ENCODE results near the gene CBL. TPM values are rescaled to one million over a fixed set of nuclear protein-coding genes. Genes with fewer than 3 reads are reported as not detected.

Gene CBL
- total RNA-seq, 2 experiments from 2014 or later: 19.2 to 59.1 TPM

DNA sequence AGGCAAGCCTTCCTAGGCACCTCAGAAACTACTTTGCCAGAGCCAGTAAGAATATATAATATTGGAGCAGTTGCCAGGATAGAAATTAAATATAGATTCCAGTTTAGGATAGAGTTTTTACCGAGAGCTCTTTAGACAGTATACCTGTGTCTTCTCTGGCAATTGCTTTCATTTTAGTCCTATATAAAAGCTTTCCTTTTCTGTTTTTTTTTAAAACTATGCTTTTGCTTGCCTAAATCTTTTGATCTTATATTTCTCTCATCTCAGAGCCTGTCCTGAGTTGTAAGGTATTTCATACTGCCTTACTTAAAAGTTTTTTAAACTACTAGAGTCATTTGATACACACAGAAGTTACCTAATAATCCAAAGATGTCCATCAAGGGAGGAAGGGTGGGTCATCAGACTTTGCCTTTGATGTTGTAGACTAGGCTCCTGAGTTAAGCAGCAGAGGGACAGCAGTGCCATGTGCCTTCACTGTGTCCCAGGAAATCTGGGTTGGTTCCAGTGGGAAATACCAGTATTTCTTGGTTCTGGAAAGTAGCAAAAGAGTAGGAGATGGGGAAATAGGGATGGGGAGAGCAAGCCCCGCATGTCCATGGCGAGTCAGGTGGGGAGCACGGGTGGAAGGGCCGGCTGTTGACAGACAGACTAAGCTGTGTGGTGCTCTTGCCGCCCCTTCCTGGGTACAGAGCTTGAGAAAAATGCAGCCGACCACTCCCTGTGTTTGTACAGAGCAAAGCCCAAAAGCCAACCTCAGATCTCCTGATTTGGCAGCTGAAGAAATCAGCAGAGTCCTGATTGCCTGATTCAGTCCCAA, 99.6 kb downstream of the CBL start:
- CTCF ChIA-PET (ENCODE audit: unreplicated experiment): no interaction called here
- BruUV-seq (replicated peaks): no TSS peak

DNA sequence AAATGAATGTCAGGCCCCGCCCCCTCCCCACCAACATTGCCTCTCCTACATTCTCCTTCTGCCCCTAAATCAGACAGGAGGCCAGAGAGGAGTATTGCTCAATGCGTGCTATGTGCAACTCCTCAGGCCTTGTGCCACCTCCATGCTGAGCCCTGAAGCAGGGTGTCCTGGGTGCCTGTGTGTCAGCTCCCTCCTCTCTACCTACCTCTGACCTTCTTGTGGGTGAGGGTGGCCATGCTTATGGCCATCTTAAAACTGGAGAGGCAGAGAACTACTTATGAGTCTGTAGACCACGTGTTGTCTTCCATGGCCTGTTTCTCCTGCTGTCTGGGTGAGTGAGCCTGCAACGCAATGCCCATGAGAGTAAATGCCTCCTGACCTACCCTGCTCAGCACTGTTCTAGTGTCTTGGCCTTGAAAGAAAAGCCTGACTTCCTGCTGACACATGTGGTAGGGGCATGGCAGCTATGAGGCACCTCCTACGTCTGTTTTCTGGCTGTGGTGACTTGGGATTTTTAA, 100.3 kb downstream of the CBL start:
- no TSS peak for BruUV-seq (replicated peaks)
- no peak overlapping the region for H3K4me3 ChIP-seq (ENCODE audit: low read depth, low read length, poor library complexity, severe bottlenecking)
- no peaks in the 10 kb centered on the region for H3K9me2 ChIP-seq (ENCODE audit: insufficient read depth, low read length)
- no peaks in the 10 kb centered on the region for H4K20me1 ChIP-seq (ENCODE audit: insufficient read depth, low read length)
- no peak for TF ChIP-seq EZH2phosphoT487 (IDR thresholded peaks at IDR 0.05; ENCODE audit: borderline replicate concordance, low read depth, low read length)
- TF ChIP-seq, protein P1, sequence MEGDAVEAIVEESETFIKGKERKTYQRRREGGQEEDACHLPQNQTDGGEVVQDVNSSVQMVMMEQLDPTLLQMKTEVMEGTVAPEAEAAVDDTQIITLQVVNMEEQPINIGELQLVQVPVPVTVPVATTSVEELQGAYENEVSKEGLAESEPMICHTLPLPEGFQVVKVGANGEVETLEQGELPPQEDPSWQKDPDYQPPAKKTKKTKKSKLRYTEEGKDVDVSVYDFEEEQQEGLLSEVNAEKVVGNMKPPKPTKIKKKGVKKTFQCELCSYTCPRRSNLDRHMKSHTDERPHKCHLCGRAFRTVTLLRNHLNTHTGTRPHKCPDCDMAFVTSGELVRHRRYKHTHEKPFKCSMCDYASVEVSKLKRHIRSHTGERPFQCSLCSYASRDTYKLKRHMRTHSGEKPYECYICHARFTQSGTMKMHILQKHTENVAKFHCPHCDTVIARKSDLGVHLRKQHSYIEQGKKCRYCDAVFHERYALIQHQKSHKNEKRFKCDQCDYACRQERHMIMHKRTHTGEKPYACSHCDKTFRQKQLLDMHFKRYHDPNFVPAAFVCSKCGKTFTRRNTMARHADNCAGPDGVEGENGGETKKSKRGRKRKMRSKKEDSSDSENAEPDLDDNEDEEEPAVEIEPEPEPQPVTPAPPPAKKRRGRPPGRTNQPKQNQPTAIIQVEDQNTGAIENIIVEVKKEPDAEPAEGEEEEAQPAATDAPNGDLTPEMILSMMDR (conservative IDR thresholded peaks at IDR 0.05; ENCODE audit: low read length): no peak
- ChIA-PET CTCF (ENCODE audit: unreplicated experiment) (no interaction called here), POLR2A (interaction anchor here (0.6 to 0.7 kb wide), 2 partner anchors 91 to 172 kb away, joined by 3 to 5 read pairs; no protein-coding TSS in a partner anchor)
- H3K79me2 ChIP-seq (ENCODE audit: insufficient read depth, low read depth, low read length): no peaks in the 10 kb centered on the region
- no peak for DNase-seq (ENCODE audit: low spot score)
- H3K4me1 ChIP-seq (ENCODE audit: insufficient read depth, low read length, poor library complexity, severe bottlenecking): no peaks in the 10 kb centered on the region
- H2AFZ ChIP-seq (ENCODE audit: low read length): no peak overlapping the region
- intact Hi-C loops (cut with micrococcal nuclease; ENCODE audit: unreplicated experiment): no loop called here
- H3K27ac ChIP-seq (ENCODE audit: low read depth, low read length, poor library complexity, severe bottlenecking): no peak overlapping the region
- H3K4me2 ChIP-seq (ENCODE audit: low read length): no peak overlapping the region
- H3K9me3 ChIP-seq (ENCODE audit: low read length): no peaks in the 10 kb centered on the region
- H3K36me3 ChIP-seq (ENCODE audit: insufficient read depth, low read length): peaks cover 39% of the 10 kb centered on the region

More for the DNA sequence above, 99.6 kb downstream of the CBL start:
- Histone ChIP-seq H3K4me3 (ENCODE audit: low read depth, low read length, poor library complexity, severe bottlenecking) (no peak overlapping the region), H3K36me3 (ENCODE audit: insufficient read depth, low read length) (peaks cover 45% of the 10 kb centered on the region), H3K79me2 (ENCODE audit: insufficient read depth, low read depth, low read length) (no peaks in the 10 kb centered on the region), H3K27ac (ENCODE audit: low read depth, low read length, poor library complexity, severe bottlenecking) (no peak overlapping the region), H4K20me1 (ENCODE audit: insufficient read depth, low read length) (no peaks in the 10 kb centered on the region), H3K4me1 (ENCODE audit: insufficient read depth, low read length, poor library complexity, severe bottlenecking) (no peaks in the 10 kb centered on the region), H3K9me3 (ENCODE audit: low read length) (no peaks in the 10 kb centered on the region), H3K4me2 (ENCODE audit: low read length) (no peak overlapping the region), H3K9me2 (ENCODE audit: insufficient read depth, low read length) (no peaks in the 10 kb centered on the region), H2AFZ (ENCODE audit: low read length) (no peak overlapping the region)
- intact Hi-C loops (cut with micrococcal nuclease; ENCODE audit: unreplicated experiment): no loop called here
- POLR2A ChIA-PET: interaction anchor here (0.6 kb wide), 1 partner anchor 90 kb away, joined by 5 read pairs; no protein-coding TSS in a partner anchor
- no peak for DNase-seq (ENCODE audit: low spot score)
- TF ChIP-seq EZH2phosphoT487 (IDR thresholded peaks at IDR 0.05; ENCODE audit: borderline replicate concordance, low read depth, low read length): no peak
- TF ChIP-seq, protein P1 (conservative IDR thresholded peaks at IDR 0.05; ENCODE audit: low read length): no peak

DNA sequence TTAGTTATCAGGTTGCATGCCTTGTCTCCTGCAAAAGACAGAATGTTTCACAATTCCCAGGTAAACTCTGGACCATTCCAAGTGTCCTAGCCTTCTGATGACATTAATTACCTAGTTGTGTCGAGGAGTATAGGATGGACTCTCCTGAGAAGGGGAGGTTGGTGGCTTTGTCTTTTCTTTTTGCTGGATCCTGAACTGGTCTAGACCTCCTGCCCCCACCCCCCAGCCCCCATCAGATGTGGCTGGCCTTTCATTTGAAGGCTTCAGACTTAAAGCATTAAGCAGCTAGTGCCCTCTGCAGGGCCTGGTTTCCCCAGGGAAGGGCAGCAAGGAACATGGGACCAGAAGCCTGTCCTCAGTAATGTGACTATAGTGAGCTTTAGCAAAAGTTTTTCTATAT, 101.1 kb downstream of the CBL start:
- Histone ChIP-seq H3K27ac (ENCODE audit: low read depth, low read length, poor library complexity, severe bottlenecking) (no peak overlapping the region), H3K9me2 (ENCODE audit: insufficient read depth, low read length) (no peaks in the 10 kb centered on the region), H3K36me3 (ENCODE audit: insufficient read depth, low read length) (peaks cover 31% of the 10 kb centered on the region), H4K20me1 (ENCODE audit: insufficient read depth, low read length) (no peaks in the 10 kb centered on the region), H3K4me3 (ENCODE audit: low read depth, low read length, poor library complexity, severe bottlenecking) (no peak overlapping the region), H3K79me2 (ENCODE audit: insufficient read depth, low read depth, low read length) (no peaks in the 10 kb centered on the region), H2AFZ (ENCODE audit: low read length) (no peak overlapping the region), H3K4me2 (ENCODE audit: low read length) (no peak overlapping the region), H3K4me1 (ENCODE audit: insufficient read depth, low read length, poor library complexity, severe bottlenecking) (no peaks in the 10 kb centered on the region), H3K9me3 (ENCODE audit: low read length) (no peaks in the 10 kb centered on the region)
- CTCF ChIA-PET (ENCODE audit: unreplicated experiment): interaction anchor here (0.6 to 1.8 kb wide), 3 partner anchors 10 to 74 kb away, joined by 3 to 5 read pairs (median 4); no protein-coding TSS in a partner anchor
- TF ChIP-seq, protein P1 (conservative IDR thresholded peaks at IDR 0.05; ENCODE audit: low read length): peak; percentile 48
- no peak for TF ChIP-seq EZH2phosphoT487 (IDR thresholded peaks at IDR 0.05; ENCODE audit: borderline replicate concordance, low read depth, low read length)
- BruUV-seq (replicated peaks): no TSS peak
- no peak for DNase-seq (ENCODE audit: low spot score)
- POLR2A ChIA-PET: interaction anchor here (0.6 to 0.7 kb wide), 2 partner anchors 171 to 703 kb away, joined by 3 to 4 read pairs; no protein-coding TSS in a partner anchor
- intact Hi-C loops (cut with micrococcal nuclease; ENCODE audit: unreplicated experiment): no loop called here
